B cell (primary cell): Measurements from ENCODE around the gene PXDC1.

Experiments used
- EZH2 ChIP-seq: IDR thresholded peaks from 2 replicates; pipeline ENCODE4 v1.6.1; 2012; ENCODE audit warnings: borderline replicate concordance, low read depth, mild to moderate bottlenecking, moderate library complexity, low read length; ENCODE audit not compliant: insufficient read depth, poor library complexity, severe bottlenecking
- TF ChIP-seq, protein P1 (sequence below): fragments of 200-600 bp; IDR thresholded peaks from one replicate; pipeline ENCODE4 v1.8.0; 2022; ENCODE audit warnings: antibody characterized with exemption, mild to moderate bottlenecking

GRCh38 chr6:3773678-3774298 is 22.3 kb upstream of the PXDC1 start:
- TF ChIP-seq, protein P1, sequence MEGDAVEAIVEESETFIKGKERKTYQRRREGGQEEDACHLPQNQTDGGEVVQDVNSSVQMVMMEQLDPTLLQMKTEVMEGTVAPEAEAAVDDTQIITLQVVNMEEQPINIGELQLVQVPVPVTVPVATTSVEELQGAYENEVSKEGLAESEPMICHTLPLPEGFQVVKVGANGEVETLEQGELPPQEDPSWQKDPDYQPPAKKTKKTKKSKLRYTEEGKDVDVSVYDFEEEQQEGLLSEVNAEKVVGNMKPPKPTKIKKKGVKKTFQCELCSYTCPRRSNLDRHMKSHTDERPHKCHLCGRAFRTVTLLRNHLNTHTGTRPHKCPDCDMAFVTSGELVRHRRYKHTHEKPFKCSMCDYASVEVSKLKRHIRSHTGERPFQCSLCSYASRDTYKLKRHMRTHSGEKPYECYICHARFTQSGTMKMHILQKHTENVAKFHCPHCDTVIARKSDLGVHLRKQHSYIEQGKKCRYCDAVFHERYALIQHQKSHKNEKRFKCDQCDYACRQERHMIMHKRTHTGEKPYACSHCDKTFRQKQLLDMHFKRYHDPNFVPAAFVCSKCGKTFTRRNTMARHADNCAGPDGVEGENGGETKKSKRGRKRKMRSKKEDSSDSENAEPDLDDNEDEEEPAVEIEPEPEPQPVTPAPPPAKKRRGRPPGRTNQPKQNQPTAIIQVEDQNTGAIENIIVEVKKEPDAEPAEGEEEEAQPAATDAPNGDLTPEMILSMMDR, result no peak
- TF ChIP-seq EZH2, result no peak
